ENCODE results near the gene AMPD2. TPM values are rescaled to one million over a fixed set of nuclear protein-coding genes. Genes with fewer than 3 reads are reported as not detected.

Gene AMPD2
- 10 to 100 TPM; 23.7 to 38.8 (median 33.2) TPM for total RNA-seq

- Histone ChIP-seq H3K27ac (replicated peaks in 1 of 4) (peak within 1 kb of the TSS; percentile 75 to 86 (median 80)), H3K27me3 (no peaks in the 10 kb centered on the region), H3K36me3 (no peaks in the 10 kb centered on the region), H3K4me3 (peak within 1 kb of the TSS; percentile 58 to 72 (median 64)), H3K4me1 (peaks cover 34 to 59% (median 57%) of the 10 kb centered on the region in 4 donors), H3K9me3 (no peaks in the 10 kb centered on the region)
- DNase-seq (ENCODE audit: extremely low spot score) = no peak
- WGBS = 20% methylated on average over 1 of the region's 47 CpGs
- TF ChIP-seq POLR2A (IDR thresholded peaks at IDR 0.05; ENCODE audit: low read depth) (no peak), POLR2AphosphoS5 (IDR thresholded peaks at IDR 0.05) (peak; percentile 50 to 71)
- intact Hi-C loops (cut with DNase I) = loop anchor here (2.0 kb wide), 1 partner anchor 71 kb away; the partner anchor contains the start of gene GNAI3
Measured at GRCh38 chr1:109619576-109620400, at the start of gene AMPD2, which contains the start of gene GNAT2. Gene AMPD2 (plus strand): TSS chr1:109619837. CDS start chr1:109621176, 1,339 bp downstream. Gene GNAT2 (minus strand): TSS chr1:109619616. CDS start chr1:109612870, 6,746 bp downstream.

DNA sequence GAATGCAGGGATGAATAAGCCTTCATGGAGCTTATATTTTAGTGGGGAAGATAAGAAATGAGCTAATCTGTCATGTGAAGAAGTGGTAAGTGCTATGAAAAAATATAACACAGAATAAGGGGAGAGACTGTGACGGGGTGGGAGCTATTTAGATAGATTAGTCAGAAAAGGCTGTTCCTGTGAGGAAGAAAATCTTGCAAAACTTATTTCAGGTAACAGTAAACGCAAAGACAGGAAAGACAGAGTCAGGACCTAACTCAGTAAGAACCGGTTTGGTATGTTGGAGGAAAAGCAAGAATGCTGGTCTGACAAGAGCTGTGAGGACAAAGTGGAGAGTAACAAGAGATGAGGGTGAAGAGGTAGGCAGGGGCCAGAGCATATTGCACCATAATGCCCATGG, 49.2 kb upstream of the AMPD2 start:
- no peak overlapping the region for H3K27ac ChIP-seq (replicated peaks in 1 of 4)
- no peak overlapping the region for H3K4me3 ChIP-seq
- peaks cover 0 to 16% (median 6%) of the 10 kb centered on the region in 4 donors for H3K36me3 ChIP-seq
- TF ChIP-seq POLR2A (IDR thresholded peaks at IDR 0.05; ENCODE audit: low read depth) = no peak
- no peak for TF ChIP-seq POLR2AphosphoS5 (IDR thresholded peaks at IDR 0.05)
- TF ChIP-seq, protein P1, sequence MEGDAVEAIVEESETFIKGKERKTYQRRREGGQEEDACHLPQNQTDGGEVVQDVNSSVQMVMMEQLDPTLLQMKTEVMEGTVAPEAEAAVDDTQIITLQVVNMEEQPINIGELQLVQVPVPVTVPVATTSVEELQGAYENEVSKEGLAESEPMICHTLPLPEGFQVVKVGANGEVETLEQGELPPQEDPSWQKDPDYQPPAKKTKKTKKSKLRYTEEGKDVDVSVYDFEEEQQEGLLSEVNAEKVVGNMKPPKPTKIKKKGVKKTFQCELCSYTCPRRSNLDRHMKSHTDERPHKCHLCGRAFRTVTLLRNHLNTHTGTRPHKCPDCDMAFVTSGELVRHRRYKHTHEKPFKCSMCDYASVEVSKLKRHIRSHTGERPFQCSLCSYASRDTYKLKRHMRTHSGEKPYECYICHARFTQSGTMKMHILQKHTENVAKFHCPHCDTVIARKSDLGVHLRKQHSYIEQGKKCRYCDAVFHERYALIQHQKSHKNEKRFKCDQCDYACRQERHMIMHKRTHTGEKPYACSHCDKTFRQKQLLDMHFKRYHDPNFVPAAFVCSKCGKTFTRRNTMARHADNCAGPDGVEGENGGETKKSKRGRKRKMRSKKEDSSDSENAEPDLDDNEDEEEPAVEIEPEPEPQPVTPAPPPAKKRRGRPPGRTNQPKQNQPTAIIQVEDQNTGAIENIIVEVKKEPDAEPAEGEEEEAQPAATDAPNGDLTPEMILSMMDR (IDR thresholded peaks at IDR 0.05) = no peak
- no peak for TF ChIP-seq EP300 (IDR thresholded peaks at IDR 0.05)
- 46% methylated on average over 3 of the region's 3 CpGs for WGBS
- peaks cover 42 to 67% (median 59%) of the 10 kb centered on the region in 4 donors for H3K4me1 ChIP-seq
- intact Hi-C loops (cut with DNase I) = no loop called here
- DNase-seq (ENCODE audit: extremely low spot score) = no peak
- H3K27me3 ChIP-seq = no peaks in the 10 kb centered on the region
- no peaks in the 10 kb centered on the region for H3K9me3 ChIP-seq

DNA sequence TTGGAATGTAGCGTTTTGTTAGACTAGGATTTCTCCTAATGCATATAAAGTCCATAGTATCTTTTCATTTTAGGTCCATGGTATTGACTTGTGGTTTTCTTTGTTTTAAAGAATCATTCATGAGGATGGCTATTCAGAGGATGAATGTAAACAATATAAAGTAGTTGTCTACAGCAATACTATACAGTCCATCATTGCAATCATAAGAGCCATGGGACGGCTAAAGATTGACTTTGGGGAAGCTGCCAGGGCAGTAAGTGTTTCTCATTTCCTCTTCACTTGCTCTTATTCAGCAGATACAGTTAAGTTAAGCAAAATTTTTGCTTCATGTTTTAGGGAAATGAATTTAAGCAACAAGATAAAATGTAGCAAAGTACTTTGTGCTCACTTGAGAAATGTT, 45.9 kb upstream of the AMPD2 start:
- H3K27ac ChIP-seq (replicated peaks in 1 of 4) = no peak overlapping the region
- H3K36me3 ChIP-seq = peaks cover 0 to 24% (median 13%) of the 10 kb centered on the region in 4 donors
- DNase-seq (ENCODE audit: extremely low spot score) = no peak
- 68% methylated on average over 2 of the region's 2 CpGs for WGBS
- no peaks in the 10 kb centered on the region for H3K27me3 ChIP-seq
- no peaks in the 10 kb centered on the region for H3K9me3 ChIP-seq
- intact Hi-C loops (cut with DNase I) = no loop called here
- peaks cover 27 to 51% (median 41%) of the 10 kb centered on the region in 4 donors for H3K4me1 ChIP-seq
- TF ChIP-seq POLR2AphosphoS5 (IDR thresholded peaks at IDR 0.05) = no peak
- TF ChIP-seq EP300 (IDR thresholded peaks at IDR 0.05) = no peak
- no peak for TF ChIP-seq POLR2A (IDR thresholded peaks at IDR 0.05; ENCODE audit: low read depth)
- TF ChIP-seq, protein P1 (IDR thresholded peaks at IDR 0.05) = no peak
- no peak overlapping the region for H3K4me3 ChIP-seq

DNA sequence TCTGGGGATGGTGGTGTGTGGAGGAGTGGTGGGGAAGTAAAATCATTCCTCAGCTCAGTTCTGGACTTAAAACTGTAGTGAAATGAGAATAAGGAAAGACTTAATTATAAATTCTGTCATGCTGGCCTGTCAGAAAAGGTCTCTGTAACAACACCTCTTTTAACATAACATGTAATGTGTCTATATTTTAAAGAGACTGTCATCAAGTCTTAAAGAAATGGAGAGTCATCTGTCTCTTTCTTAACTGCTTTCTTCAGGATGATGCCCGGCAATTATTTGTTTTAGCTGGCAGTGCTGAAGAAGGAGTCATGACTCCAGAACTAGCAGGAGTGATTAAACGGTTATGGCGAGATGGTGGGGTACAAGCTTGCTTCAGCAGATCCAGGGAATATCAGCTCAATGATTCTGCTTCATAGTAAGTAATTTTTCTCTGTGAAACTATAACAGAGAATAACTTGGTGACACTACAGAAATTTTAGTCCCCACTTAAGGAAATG, 40.6 kb upstream of the AMPD2 start:
- H3K27me3 ChIP-seq = no peaks in the 10 kb centered on the region
- no peak for TF ChIP-seq POLR2AphosphoS5 (IDR thresholded peaks at IDR 0.05)
- no peak for TF ChIP-seq POLR2A (IDR thresholded peaks at IDR 0.05; ENCODE audit: low read depth)
- TF ChIP-seq, protein P1 (IDR thresholded peaks at IDR 0.05) = no peak
- no peak for TF ChIP-seq EP300 (IDR thresholded peaks at IDR 0.05)
- H3K4me1 ChIP-seq = peaks cover 0 to 26% (median 23%) of the 10 kb centered on the region in 4 donors
- no peak for DNase-seq (ENCODE audit: extremely low spot score)
- peaks cover 0 to 67% (median 39%) of the 10 kb centered on the region in 4 donors for H3K36me3 ChIP-seq
- no peaks in the 10 kb centered on the region for H3K9me3 ChIP-seq
- WGBS = 31% methylated on average over 3 of the region's 3 CpGs
- H3K27ac ChIP-seq (replicated peaks in 1 of 4) = peak overlapping the region; percentile 60 to 69 (median 66)
- H3K4me3 ChIP-seq = no peak overlapping the region
- intact Hi-C loops (cut with DNase I) = no loop called here

- no peaks in the 10 kb centered on the region for H3K27me3 ChIP-seq
- TF ChIP-seq, protein P1 (IDR thresholded peaks at IDR 0.05) = no peak
- TF ChIP-seq POLR2A (IDR thresholded peaks at IDR 0.05; ENCODE audit: low read depth) (no peak), EP300 (IDR thresholded peaks at IDR 0.05) (no peak), POLR2AphosphoS5 (IDR thresholded peaks at IDR 0.05) (no peak)
- intact Hi-C loops (cut with DNase I) = no loop called here
- no peaks in the 10 kb centered on the region for H3K9me3 ChIP-seq
- H3K36me3 ChIP-seq = peaks cover 0 to 67% (median 41%) of the 10 kb centered on the region in 4 donors
- 48% methylated on average over 1 of the region's 1 CpG for WGBS
- H3K4me1 ChIP-seq = peaks cover 0 to 26% (median 23%) of the 10 kb centered on the region in 4 donors
- H3K4me3 ChIP-seq = no peak overlapping the region
- peak overlapping the region; percentile 60 to 69 (median 66) for H3K27ac ChIP-seq (replicated peaks in 1 of 4)
- DNase-seq (ENCODE audit: extremely low spot score) = no peak
Measured at GRCh38 chr1:109579491-109579890, 40.1 kb upstream of the AMPD2 start.
